Embryonic facial prominence (tissue), 1 donor: ENCODE data around the gene SAP30L.

ENCODE experiments used
- DNase-seq: peaks from one replicate; pipeline ENCODE4 v3.0.0-alpha.2; 2016; ENCODE audit errors: extremely low spot score

SAP30L gene

GRCh38 chr5:154421868-154422267 is 23.9 kb upstream of the SAP30L start:
- no peak for DNase-seq

- DNase-seq = no peak
Measured at GRCh38 chr5:154422298-154422697, 23.5 kb upstream of the SAP30L start.

- no peak for DNase-seq
Measured at GRCh38 chr5:154428208-154428607, 17.6 kb upstream of the SAP30L start.

- no peak for DNase-seq
Measured at GRCh38 chr5:154429341-154429740, 16.5 kb upstream of the SAP30L start.

- DNase-seq = no peak
Measured at GRCh38 chr5:154430466-154430865, 15.3 kb upstream of the SAP30L start.

- no peak for DNase-seq
Measured at GRCh38 chr5:154430961-154431630, 14.7 kb upstream of the SAP30L start.

GRCh38 chr5:154435226-154435625 is 10.6 kb upstream of the SAP30L start:
- no peak for DNase-seq

- DNase-seq = no peak
Measured at GRCh38 chr5:154437281-154437965, 8.4 kb upstream of the SAP30L start.

GRCh38 chr5:154440540-154440939 is 5.3 kb upstream of the SAP30L start:
- DNase-seq = no peak

- DNase-seq = no peak
Measured at GRCh38 chr5:154442801-154443200, 3.0 kb upstream of the SAP30L start.

GRCh38 chr5:154444556-154445421 is 1.0 kb upstream of the SAP30L start:
- DNase-seq = no peak

GRCh38 chr5:154446195-154447088 is 645 bp downstream of the SAP30L start:
- peak; percentile 48 for DNase-seq

- no peak for DNase-seq
Measured at GRCh38 chr5:154447089-154447725, 1.4 kb downstream of the SAP30L start.

GRCh38 chr5:154449786-154450185 is 4.0 kb downstream of the SAP30L start:
- no peak for DNase-seq

GRCh38 chr5:154451957-154452356 is 6.2 kb downstream of the SAP30L start:
- no peak for DNase-seq

GRCh38 chr5:154455585-154455984 is 9.8 kb downstream of the SAP30L start:
- DNase-seq = no peak

GRCh38 chr5:154456540-154456939 is 10.7 kb downstream of the SAP30L start:
- no peak for DNase-seq

GRCh38 chr5:154459015-154459414 is 13.2 kb downstream of the SAP30L start:
- no peak for DNase-seq

- DNase-seq = no peak
Measured at GRCh38 chr5:154460172-154460571, 14.4 kb downstream of the SAP30L start.

- DNase-seq = no peak
Measured at GRCh38 chr5:154461531-154461930, 15.7 kb downstream of the SAP30L start.

- no peak for DNase-seq
Measured at GRCh38 chr5:154464438-154464837, 18.6 kb downstream of the SAP30L start.
